ENCODE results near the gene SLC39A13.

Gene SLC39A13

GRCh38 chr11:47453365-47453764 is 45.0 kb downstream of the SLC39A13 start:
- no peak for DNase-seq (ENCODE audit: low read depth)

- DNase-seq (ENCODE audit: low read depth), result peak; percentile 71
Measured at GRCh38 chr11:47454258-47454671, 45.9 kb downstream of the SLC39A13 start.

GRCh38 chr11:47460571-47461235 is 52.3 kb downstream of the SLC39A13 start:
- DNase-seq (ENCODE audit: low read depth), result no peak

- no peak for DNase-seq (ENCODE audit: low read depth)
Measured at GRCh38 chr11:47461876-47462275, 53.5 kb downstream of the SLC39A13 start.

- DNase-seq (ENCODE audit: low read depth), result no peak
Measured at GRCh38 chr11:47464483-47464882, 56.1 kb downstream of the SLC39A13 start.
